Kidney (tissue), 14 donors: ENCODE measurements around the gene HAUS5. TPM values are rescaled to one million over a fixed set of nuclear protein-coding genes. Genes with fewer than 3 reads are reported as not detected.
A peak's percentile ranks its signal among the peaks of the same experiment; 100 is the strongest.

ENCODE experiments used
- DNase-seq, 5 donors: peaks; one replicate each; pipeline ENCODE4 v3.0.0-alpha.2; 2013 to 2020
- FAIRE-seq: peaks from 2 replicates; lab custom pipeline; 2012; peaks lifted over from hg19 to GRCh38; lab: Jason Lieb, UNC
- H3K27ac ChIP-seq, 2 donors: one replicate each; pipeline ENCODE4 v1.7.0; 2013; ENCODE audit warnings: low read depth in 2 of 2, low read length in 2 of 2, inconsistent platforms in 1 of 2
- H3K27me3 ChIP-seq: one replicate; pipeline ENCODE4 v1.7.1; 2013; ENCODE audit warnings: low read length, inconsistent platforms; ENCODE audit not compliant: control insufficient read depth, insufficient read depth
- H3K36me3 ChIP-seq, 3 donors: one replicate each; pipeline versions ENCODE4 v1.7.0 to v1.7.1; 2013; ENCODE audit warnings: low read length in 3 of 3, control low read depth in 1 of 3, inconsistent platforms in 1 of 3; ENCODE audit not compliant: insufficient read depth in 3 of 3, control insufficient read depth in 2 of 3
- H3K4me1 ChIP-seq, 3 donors: one replicate each; pipeline versions ENCODE4 v1.7.0 to v1.7.1; 2013; ENCODE audit warnings: low read length in 3 of 3, inconsistent platforms in 1 of 3, low read depth in 1 of 3; ENCODE audit not compliant: control insufficient read depth in 2 of 3, insufficient read depth in 2 of 3
- H3K4me3 ChIP-seq, 3 donors: one replicate each; pipeline versions ENCODE4 v1.7.0 to v1.8.1; 2013; ENCODE audit warnings: low read length in 3 of 3, control low read depth in 1 of 3, inconsistent platforms in 1 of 3
- H3K9ac ChIP-seq, 3 donors: one replicate each; pipeline versions ENCODE4 v1.7.0 to v1.7.1; 2013; ENCODE audit warnings: low read length in 3 of 3, control low read depth in 1 of 3, inconsistent platforms in 1 of 3
- H3K9me3 ChIP-seq, 3 donors: one replicate each; pipeline versions ENCODE4 v1.7.0 to v1.7.1; 2013; ENCODE audit warnings: low read length in 3 of 3, control low read depth in 1 of 3, inconsistent platforms in 1 of 3; ENCODE audit not compliant: control insufficient read depth in 2 of 3, insufficient read depth in 1 of 3
- intact Hi-C: fragments of 100-400 bp; cut with DNase I; formaldehyde crosslinking; loops from one replicate; pipeline ENCODE4 v1.11.1; 2022
- polyA plus RNA-seq: library from polyadenylated mRNA; stranded (reverse); fragments of 350-450 nt; fragmentation: Illumina TruSeq; extraction: RNeasy Lipid Tissue Mini Kit (QIAGEN cat#74804); gene quantifications from one replicate; pipeline ENCODE4 v1.2.3, GENCODE V29; 2014; ENCODE audit warnings: low read depth, low replicate concordance; ENCODE audit not compliant: insufficient read depth
- total RNA-seq: library from RNA; stranded (reverse); fragmentation: NEBNext Ultra II Directional; extraction: Animal tissue kit (Norgen Biotek cat#: 25700); gene quantifications from one replicate; pipeline ENCODE4 v1.2.1, GENCODE V29; 2021
- TF ChIP-seq, protein P1 (sequence below): IDR thresholded peaks from 3 replicates; pipeline ENCODE4 v1.5.1; 2012; ENCODE audit warnings: mild to moderate bottlenecking, moderate library complexity, borderline replicate concordance; ENCODE audit not compliant: insufficient read depth; ENCODE audit errors: extremely low read depth
- donor health status: control.
- donor health status: control.
- donor health status: control.
- donor health status: control.
- donor health status: control.
- donor health status: DM: yes; HTN: yes; CAD: no.
- donor health status: Normal renal cell carcinoma (clear cell type).

HAUS5 gene
- total and polyA plus RNA-seq, 2 donors from 2014 or later = 6.8 to 15.9 TPM

DNA sequence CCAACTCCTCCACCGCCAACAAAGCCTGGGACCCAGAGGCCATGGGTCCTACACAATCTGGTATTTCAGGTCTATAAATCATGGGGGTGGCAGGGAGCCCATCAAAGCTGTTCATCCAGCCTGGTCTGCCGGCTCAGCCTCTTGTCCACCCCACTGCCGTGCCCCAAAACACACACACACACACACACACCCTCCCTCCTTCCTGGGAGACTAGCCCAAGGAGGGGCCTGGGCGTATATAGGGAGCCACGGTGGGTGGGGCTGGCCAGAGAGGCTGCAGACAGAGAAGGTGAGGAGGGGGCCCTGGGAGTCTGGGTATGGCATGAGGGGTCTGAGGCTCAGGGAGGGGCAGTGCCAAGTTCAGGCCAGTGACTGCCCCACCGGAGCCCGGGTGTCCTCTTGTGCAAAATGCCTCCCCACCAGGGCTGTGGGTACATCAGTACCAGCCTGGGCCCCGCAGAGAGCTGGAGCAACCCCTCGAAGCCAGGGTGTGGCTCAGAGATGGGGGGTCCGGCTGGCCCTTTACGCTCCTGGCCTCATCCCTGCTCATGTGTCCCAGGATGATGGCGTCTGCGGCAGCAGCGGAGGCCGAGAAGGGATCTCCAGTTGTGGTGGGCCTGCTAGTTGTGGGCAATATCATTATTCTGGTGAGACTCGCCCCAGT, 53.8 kb downstream of the HAUS5 start, which contains the start of gene UPK1A:
TSS of gene UPK1A (plus strand) at position 267 of the 663 bp plus-strand sequence. CDS start at position 563, 296 bp downstream.
- TF ChIP-seq, protein P1, sequence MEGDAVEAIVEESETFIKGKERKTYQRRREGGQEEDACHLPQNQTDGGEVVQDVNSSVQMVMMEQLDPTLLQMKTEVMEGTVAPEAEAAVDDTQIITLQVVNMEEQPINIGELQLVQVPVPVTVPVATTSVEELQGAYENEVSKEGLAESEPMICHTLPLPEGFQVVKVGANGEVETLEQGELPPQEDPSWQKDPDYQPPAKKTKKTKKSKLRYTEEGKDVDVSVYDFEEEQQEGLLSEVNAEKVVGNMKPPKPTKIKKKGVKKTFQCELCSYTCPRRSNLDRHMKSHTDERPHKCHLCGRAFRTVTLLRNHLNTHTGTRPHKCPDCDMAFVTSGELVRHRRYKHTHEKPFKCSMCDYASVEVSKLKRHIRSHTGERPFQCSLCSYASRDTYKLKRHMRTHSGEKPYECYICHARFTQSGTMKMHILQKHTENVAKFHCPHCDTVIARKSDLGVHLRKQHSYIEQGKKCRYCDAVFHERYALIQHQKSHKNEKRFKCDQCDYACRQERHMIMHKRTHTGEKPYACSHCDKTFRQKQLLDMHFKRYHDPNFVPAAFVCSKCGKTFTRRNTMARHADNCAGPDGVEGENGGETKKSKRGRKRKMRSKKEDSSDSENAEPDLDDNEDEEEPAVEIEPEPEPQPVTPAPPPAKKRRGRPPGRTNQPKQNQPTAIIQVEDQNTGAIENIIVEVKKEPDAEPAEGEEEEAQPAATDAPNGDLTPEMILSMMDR = no peak
- H3K27ac ChIP-seq = no peak within 1 kb of the TSS
- no peak within 1 kb of the TSS for H3K9ac ChIP-seq
- H3K36me3 ChIP-seq = no peaks in the 10 kb centered on the region
- DNase-seq (peak in 1 of 5 donors; percentile 26), FAIRE-seq (no peak)
- H3K27me3 ChIP-seq = no peaks in the 10 kb centered on the region
- intact Hi-C loops = no loop called here
- H3K4me3 ChIP-seq = no peak within 1 kb of the TSS
- no peaks in the 10 kb centered on the region for H3K9me3 ChIP-seq
- H3K4me1 ChIP-seq = no peaks in the 10 kb centered on the region

DNA sequence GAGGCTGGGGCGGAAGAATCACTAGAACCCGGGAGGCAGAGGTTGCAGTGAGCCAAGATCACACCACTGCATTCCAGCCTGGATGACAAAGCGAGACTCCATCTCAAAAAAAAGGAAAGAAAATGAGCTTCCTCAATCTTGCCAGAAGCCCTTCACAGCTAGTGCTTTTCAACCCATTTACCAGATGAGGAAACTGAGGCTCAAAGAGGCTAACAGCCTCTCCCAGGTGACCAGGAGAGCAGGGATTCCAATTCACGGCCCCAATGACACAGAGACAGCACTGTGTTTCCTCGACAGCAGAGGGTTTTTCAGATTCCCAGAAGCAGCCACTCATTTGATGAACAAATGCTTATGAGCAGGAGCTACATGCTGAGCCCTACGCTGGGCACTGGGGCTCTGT, 57.0 kb downstream of the HAUS5 start:
- Histone ChIP-seq H3K4me3 (no peak overlapping the region), H3K4me1 (no peaks in the 10 kb centered on the region), H3K27ac (no peak overlapping the region), H3K9me3 (no peaks in the 10 kb centered on the region), H3K27me3 (peaks cover 3% of the 10 kb centered on the region), H3K9ac (no peak overlapping the region), H3K36me3 (no peaks in the 10 kb centered on the region)
- no peak for DNase-seq
- intact Hi-C loops = no loop called here
- FAIRE-seq = no peak
- TF ChIP-seq, protein P1 = no peak

DNA sequence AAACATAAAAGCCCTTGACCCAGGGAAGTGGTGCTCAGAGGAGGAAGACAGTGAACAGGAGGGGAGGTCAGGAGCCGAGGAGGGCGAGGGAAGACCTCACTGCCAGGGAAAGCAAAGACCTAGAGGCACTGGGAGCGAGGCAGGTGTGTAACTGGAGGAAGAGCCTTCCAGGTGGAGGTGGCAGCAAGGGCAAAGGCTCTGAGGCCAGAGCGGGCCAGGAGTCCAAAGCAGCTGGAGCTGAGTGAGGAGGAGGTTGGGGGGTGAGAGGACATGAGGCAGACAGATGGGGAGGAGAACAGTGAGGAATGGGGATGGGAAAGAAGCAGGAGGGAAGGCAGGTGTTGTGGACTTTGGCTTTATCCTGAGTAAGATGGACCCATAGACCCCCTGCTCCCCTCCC, 57.4 kb downstream of the HAUS5 start:
- H3K9me3 ChIP-seq = no peaks in the 10 kb centered on the region
- H3K27me3 ChIP-seq = peaks cover 3% of the 10 kb centered on the region
- no peak overlapping the region for H3K9ac ChIP-seq
- intact Hi-C loops = no loop called here
- no peak overlapping the region for H3K27ac ChIP-seq
- TF ChIP-seq, protein P1 = no peak
- H3K4me3 ChIP-seq = no peak overlapping the region
- H3K4me1 ChIP-seq = no peaks in the 10 kb centered on the region
- H3K36me3 ChIP-seq = no peaks in the 10 kb centered on the region
- FAIRE-seq (no peak), DNase-seq (no peak)
